Astrocyte (in vitro differentiated cells and primary cell): ENCODE measurements around the gene NUCKS1. TPM values are rescaled to one million over a fixed set of nuclear protein-coding genes. Genes with fewer than 3 reads are reported as not detected.

ENCODE experiments used
- DNase-seq: peaks from one replicate; pipeline ENCODE4 v3.0.0-alpha.2; 2010; ENCODE audit warnings: low read depth
- FAIRE-seq: peaks from 2 replicates; lab custom pipeline; 2011; peaks lifted over from hg19 to GRCh38; lab: Jason Lieb, UNC
- H2AFZ ChIP-seq: 2 replicates; pipeline ENCODE4 v1.6.0; 2012; ENCODE audit warnings: low read depth, low read length, inconsistent platforms
- H3K27ac ChIP-seq: 2 replicates; pipeline ENCODE4 v1.5.1; 2011; ENCODE audit warnings: low read depth, low read length, inconsistent platforms
- H3K27me3 ChIP-seq: 2 replicates; pipeline ENCODE4 v1.6.0; 2011; ENCODE audit warnings: low read length, inconsistent platforms; ENCODE audit not compliant: insufficient read depth
- H3K36me3 ChIP-seq: 2 replicates; pipeline ENCODE4 v1.5.1; 2011; ENCODE audit warnings: low read length, inconsistent platforms; ENCODE audit not compliant: insufficient read depth
- H3K4me1 ChIP-seq: 2 replicates; pipeline ENCODE4 v1.5.1; 2011; ENCODE audit warnings: low read length, inconsistent platforms; ENCODE audit not compliant: insufficient read depth
- H3K4me2 ChIP-seq: 2 replicates; pipeline ENCODE4 v1.6.0; 2012; ENCODE audit warnings: low read length, inconsistent platforms
- H3K4me3 ChIP-seq: 2 replicates; pipeline ENCODE4 v1.5.1; 2011; ENCODE audit warnings: low read depth, mild to moderate bottlenecking, low read length, inconsistent platforms; ENCODE audit not compliant: insufficient read depth
- H3K79me2 ChIP-seq: 2 replicates; pipeline ENCODE4 v1.6.0; 2012; ENCODE audit warnings: mild to moderate bottlenecking, low read length, inconsistent platforms; ENCODE audit not compliant: insufficient read depth
- H3K9ac ChIP-seq: 2 replicates; pipeline ENCODE4 v1.6.0; 2012; ENCODE audit warnings: mild to moderate bottlenecking, low read length, inconsistent platforms
- H3K9me3 ChIP-seq: 2 replicates; pipeline ENCODE4 v1.5.1; 2012; ENCODE audit warnings: low read depth, mild to moderate bottlenecking, low read length, inconsistent platforms; ENCODE audit not compliant: insufficient read depth
- H4K20me1 ChIP-seq: 2 replicates; pipeline ENCODE4 v1.6.0; 2012; ENCODE audit warnings: low read length, inconsistent platforms; ENCODE audit not compliant: insufficient read depth
- H3K27ac Mint-ChIP-seq: one replicate; pipeline ENCODE4 v1.8.0; 2021; ENCODE audit warnings: mild to moderate bottlenecking, mixed read lengths; ENCODE audit not compliant: unreplicated experiment
- H3K27me3 Mint-ChIP-seq: one replicate; pipeline ENCODE4 v1.8.0; 2021; ENCODE audit warnings: low read depth, mixed read lengths; ENCODE audit not compliant: unreplicated experiment
- H3K36me3 Mint-ChIP-seq: one replicate; pipeline ENCODE4 v1.8.0; 2021; ENCODE audit warnings: low read depth, mixed read lengths; ENCODE audit not compliant: unreplicated experiment
- H3K4me1 Mint-ChIP-seq: one replicate; pipeline ENCODE4 v1.8.0; 2021; ENCODE audit warnings: low read depth, mixed read lengths; ENCODE audit not compliant: unreplicated experiment
- H3K4me3 Mint-ChIP-seq: one replicate; pipeline ENCODE4 v1.8.0; 2021; ENCODE audit warnings: mild to moderate bottlenecking, moderate library complexity, mixed read lengths; ENCODE audit not compliant: unreplicated experiment
- H3K9me3 Mint-ChIP-seq: one replicate; pipeline ENCODE4 v1.8.0; 2021; ENCODE audit warnings: mild to moderate bottlenecking, mixed read lengths; ENCODE audit not compliant: unreplicated experiment
- CTCF ChIP-seq: IDR thresholded peaks from 2 replicates; pipeline ENCODE4 v1.5.1; 2011; ENCODE audit warnings: low read depth, mild to moderate bottlenecking, inconsistent platforms, low read length, moderate library complexity; ENCODE audit not compliant: insufficient read depth
- EZH2 ChIP-seq: IDR thresholded peaks from 2 replicates; pipeline ENCODE4 v1.6.1; 2012; ENCODE audit warnings: mild to moderate bottlenecking, low read length, inconsistent platforms; ENCODE audit not compliant: insufficient read depth
- total RNA-seq: library from RNA; stranded (reverse); gene quantifications from 2 replicates; pipeline ENCODE4 v1.2.1, GENCODE V29; 2021

The NUCKS1 gene
- total RNA-seq, 1 donor from 2014 or later = 169 TPM

GRCh38 chr1:205716371-205717132 lies 33.4 kb downstream of the NUCKS1 start:
- no peak for FAIRE-seq
- H3K4me3 Mint-ChIP-seq = no peak overlapping the region
- no peak overlapping the region for H3K27ac ChIP-seq

GRCh38 chr1:205715628-205716027 lies 34.4 kb downstream of the NUCKS1 start:
- Histone ChIP-seq H3K27ac (no peak overlapping the region), H3K27me3 (no peaks in the 10 kb centered on the region), H4K20me1 (peaks cover 29% of the 10 kb centered on the region), H3K9ac (no peak overlapping the region), H3K4me1 (no peaks in the 10 kb centered on the region), H2AFZ (no peak overlapping the region), H3K79me2 (peaks cover 8% of the 10 kb centered on the region), H3K9me3 (no peaks in the 10 kb centered on the region), H3K4me2 (no peak overlapping the region), H3K36me3 (peaks cover 67% of the 10 kb centered on the region), H3K4me3 (no peak overlapping the region)
- H3K36me3 Mint-ChIP-seq = peaks cover 5% of the 10 kb centered on the region
- H3K4me3 Mint-ChIP-seq = no peak overlapping the region
- TF ChIP-seq CTCF (no peak), EZH2 (no peak)
- peaks cover 5% of the 10 kb centered on the region for H3K4me1 Mint-ChIP-seq
- no peaks in the 10 kb centered on the region for H3K9me3 Mint-ChIP-seq
- no peak for DNase-seq
- H3K27ac Mint-ChIP-seq = no peak overlapping the region
- H3K27me3 Mint-ChIP-seq = no peaks in the 10 kb centered on the region
- no peak for FAIRE-seq

More at GRCh38 chr1:205716371-205717132, 33.4 kb downstream of the NUCKS1 start:
- Histone ChIP-seq H3K79me2 (peaks cover 8% of the 10 kb centered on the region), H2AFZ (no peak overlapping the region), H3K4me1 (no peaks in the 10 kb centered on the region), H3K27me3 (no peaks in the 10 kb centered on the region), H3K9ac (no peak overlapping the region), H4K20me1 (peaks cover 23% of the 10 kb centered on the region), H3K4me2 (no peak overlapping the region), H3K36me3 (peaks cover 67% of the 10 kb centered on the region), H3K9me3 (no peaks in the 10 kb centered on the region), H3K4me3 (no peak overlapping the region)
- no peaks in the 10 kb centered on the region for H3K27me3 Mint-ChIP-seq
- TF ChIP-seq EZH2 (no peak), CTCF (no peak)
- H3K36me3 Mint-ChIP-seq = peaks cover 3% of the 10 kb centered on the region
- no peak for DNase-seq
- peaks cover 5% of the 10 kb centered on the region for H3K4me1 Mint-ChIP-seq
- H3K27ac Mint-ChIP-seq = no peak overlapping the region
- H3K9me3 Mint-ChIP-seq = no peaks in the 10 kb centered on the region

- H4K20me1 ChIP-seq = peaks cover 33% of the 10 kb centered on the region
- Mint-ChIP-seq H3K4me3 (no peak overlapping the region), H3K36me3 (peaks cover 5% of the 10 kb centered on the region), H3K4me1 (peaks cover 5% of the 10 kb centered on the region), H3K9me3 (no peaks in the 10 kb centered on the region), H3K27ac (no peak overlapping the region), H3K27me3 (no peaks in the 10 kb centered on the region)
- H3K36me3 ChIP-seq = peaks cover 64% of the 10 kb centered on the region
- TF ChIP-seq CTCF (no peak), EZH2 (no peak)
- H3K9ac ChIP-seq = no peak overlapping the region
- H3K9me3 ChIP-seq = no peaks in the 10 kb centered on the region
- H3K79me2 ChIP-seq = peaks cover 5% of the 10 kb centered on the region
- no peak overlapping the region for H3K4me3 ChIP-seq
- H2AFZ ChIP-seq = no peak overlapping the region
- no peak for DNase-seq
- no peaks in the 10 kb centered on the region for H3K4me1 ChIP-seq
- H3K4me2 ChIP-seq = no peak overlapping the region
- no peak overlapping the region for H3K27ac ChIP-seq
- H3K27me3 ChIP-seq = no peaks in the 10 kb centered on the region
- FAIRE-seq = no peak
Observed at GRCh38 chr1:205714906-205715246, 35.1 kb downstream of the NUCKS1 start.
